HG03135 (cell line): ENCODE data around the gene PAIP1.
"Not testable (repeated sequence)": the region's sequence is repeated elsewhere in the genome, so short reads cannot be mapped to it uniquely, and the experiment has no call there.

Source experiments
- ATAC-seq: cut with Tn5 transposase; IDR thresholded peaks from one replicate; pipeline ENCODE4 v1.9.1; 2021; ENCODE audit warnings: mild to moderate bottlenecking, moderate library complexity; ENCODE audit not compliant: unreplicated experiment

The PAIP1 gene, protein sequence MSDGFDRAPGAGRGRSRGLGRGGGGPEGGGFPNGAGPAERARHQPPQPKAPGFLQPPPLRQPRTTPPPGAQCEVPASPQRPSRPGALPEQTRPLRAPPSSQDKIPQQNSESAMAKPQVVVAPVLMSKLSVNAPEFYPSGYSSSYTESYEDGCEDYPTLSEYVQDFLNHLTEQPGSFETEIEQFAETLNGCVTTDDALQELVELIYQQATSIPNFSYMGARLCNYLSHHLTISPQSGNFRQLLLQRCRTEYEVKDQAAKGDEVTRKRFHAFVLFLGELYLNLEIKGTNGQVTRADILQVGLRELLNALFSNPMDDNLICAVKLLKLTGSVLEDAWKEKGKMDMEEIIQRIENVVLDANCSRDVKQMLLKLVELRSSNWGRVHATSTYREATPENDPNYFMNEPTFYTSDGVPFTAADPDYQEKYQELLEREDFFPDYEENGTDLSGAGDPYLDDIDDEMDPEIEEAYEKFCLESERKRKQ

DNA sequence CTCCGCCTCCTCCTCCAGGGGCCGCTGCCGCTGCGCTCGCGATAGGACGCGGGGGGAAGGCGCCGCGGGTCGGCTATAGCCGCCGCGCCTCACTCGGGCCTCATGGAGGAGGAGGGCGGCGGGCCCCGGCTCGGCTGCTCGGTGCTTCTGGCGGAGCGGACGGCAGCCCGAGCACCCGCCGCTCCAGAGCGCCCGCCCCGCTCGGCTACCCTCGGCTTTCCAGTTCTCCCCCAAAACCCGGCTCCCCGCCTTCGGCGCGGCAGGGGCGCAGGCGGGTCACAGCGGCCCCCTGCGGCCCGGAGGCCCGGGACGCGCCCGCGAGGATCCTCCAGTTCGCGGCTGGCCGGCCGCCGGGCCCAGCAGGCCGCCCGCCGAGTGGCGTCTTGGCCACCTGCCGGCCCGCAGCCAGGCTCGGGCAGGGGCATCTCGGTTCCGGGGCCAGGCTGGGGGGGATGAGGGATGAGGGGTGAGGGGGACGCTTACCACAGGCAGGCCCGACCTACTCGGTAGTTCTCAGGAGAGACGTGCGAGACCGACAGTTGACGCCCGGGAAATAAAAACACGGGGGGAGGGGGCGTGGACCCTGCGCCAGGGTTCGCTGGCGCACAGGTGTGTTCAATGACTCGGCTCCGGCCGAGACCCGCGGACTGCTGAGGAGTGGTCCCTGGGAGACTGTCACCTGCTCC, at the start of gene PAIP1:
TSS of gene PAIP1 (minus strand) at position 221 of the 686 bp plus-strand sequence. CDS start 231 bp downstream, outside the sequence.
- ATAC-seq: peak; percentile 93

DNA sequence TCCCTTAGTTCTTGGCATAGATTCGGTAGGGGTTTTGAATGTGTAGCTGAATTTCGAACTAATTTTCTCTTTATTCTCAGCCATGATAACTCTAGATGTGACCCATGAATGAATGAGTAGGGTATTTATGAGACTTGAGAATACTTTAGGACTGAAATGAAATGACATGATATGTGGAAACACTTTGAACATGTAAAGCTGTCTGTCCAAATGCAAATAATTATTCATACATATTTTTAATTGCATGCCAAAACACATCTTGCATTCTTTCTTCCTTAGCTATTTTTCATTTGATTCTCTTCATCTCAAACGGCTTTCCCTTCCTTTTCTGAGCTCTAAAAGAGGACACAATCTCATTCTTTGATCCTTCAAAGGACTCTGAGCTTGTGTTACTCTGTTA, 49.5 kb upstream of the PAIP1 start:
- no peak for ATAC-seq

DNA sequence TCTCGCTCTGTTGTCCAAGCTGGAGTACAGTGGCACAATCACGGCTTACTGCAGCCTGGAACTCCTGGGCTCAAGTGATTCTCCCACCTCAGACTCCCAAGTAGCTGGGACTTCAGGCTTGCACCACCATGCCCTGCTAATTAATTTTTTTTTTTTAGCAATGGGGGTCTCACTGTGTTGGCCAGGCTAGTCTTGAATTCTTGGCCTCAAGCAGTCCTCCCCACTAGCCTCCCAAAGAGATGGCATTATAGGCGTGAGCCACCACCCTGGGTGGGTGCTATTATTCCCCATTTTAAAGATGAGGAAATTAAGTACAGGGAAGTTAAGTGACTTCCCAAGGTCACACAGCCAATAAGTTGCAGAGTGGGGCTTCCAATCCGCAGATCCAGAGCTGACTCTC, 47.8 kb upstream of the PAIP1 start:
- ATAC-seq: no peak

GRCh38 chr5:43603344-43604217, 46.7 kb upstream of the PAIP1 start:
- peak; percentile 39 for ATAC-seq

DNA sequence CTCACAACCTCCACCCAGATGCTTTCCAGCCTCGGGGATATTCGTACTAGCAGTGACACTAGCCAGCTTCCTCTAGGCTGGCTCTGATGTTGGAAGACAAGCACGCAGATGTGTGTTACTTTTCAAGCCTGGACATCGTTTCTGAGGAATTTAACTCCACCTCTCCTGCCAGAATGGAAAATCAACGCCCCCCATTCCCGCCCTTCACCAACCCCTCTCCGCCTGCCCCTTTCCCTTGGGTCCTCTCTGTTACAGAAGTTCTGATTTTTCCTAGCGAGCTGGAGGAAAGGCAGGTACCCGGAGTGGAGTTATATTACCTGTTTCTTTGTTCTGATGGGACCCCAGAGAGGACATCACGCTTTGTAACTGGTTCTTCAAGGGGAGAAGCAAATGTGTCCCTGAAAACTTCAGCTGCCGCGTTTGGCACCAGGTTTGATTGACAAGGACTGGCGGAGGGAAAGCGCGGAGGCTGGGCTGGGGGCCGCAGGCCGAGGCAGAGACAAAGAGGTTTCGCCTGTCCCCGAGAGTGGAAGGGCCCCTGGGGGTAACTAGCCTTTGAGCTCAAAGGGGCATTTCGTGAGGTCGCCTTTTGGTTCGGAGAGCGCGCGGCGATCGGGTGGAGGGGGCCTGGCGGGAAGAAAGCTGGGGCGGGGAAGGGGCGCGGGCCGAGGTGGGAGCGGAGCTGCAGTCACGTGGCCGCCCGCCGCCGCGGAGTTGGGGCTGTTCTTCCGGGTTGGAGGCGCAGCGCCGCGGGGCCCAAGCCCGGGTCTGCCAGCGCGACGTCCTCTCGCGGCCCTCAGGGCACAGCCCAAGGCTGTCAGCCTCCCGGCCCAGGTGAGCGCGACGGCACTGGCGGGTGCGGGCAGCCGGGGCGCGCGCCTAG, 45.8 kb upstream of the PAIP1 start, which contains the start of gene NNT:
TSS of gene NNT (plus strand) at position 720 of the 883 bp plus-strand sequence. CDS start 6,016 bp downstream, outside the sequence.
- ATAC-seq: peak; percentile 79

- no peak for ATAC-seq
Observed at GRCh38 chr5:43601454-43602260, 44.8 kb upstream of the PAIP1 start.

DNA sequence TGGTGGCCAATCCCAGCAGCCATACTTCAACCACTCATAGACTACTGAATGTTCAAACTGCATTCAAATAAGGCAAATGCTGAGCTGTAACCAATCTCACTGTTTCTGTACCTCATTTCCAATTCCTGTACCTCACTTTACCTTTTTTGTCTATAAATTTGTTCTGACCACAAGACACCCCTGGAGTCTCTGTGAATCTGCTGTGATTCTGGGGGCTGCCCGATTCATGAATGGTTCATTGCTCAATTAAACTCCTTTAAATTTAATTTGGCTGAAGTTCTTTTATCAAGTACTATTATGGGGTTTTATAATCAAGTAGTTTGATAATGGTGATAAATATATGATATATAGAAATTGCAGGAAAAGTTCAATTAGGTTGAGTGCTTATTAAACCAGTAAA, 42.0 kb upstream of the PAIP1 start:
- not testable (repeated sequence) for ATAC-seq

DNA sequence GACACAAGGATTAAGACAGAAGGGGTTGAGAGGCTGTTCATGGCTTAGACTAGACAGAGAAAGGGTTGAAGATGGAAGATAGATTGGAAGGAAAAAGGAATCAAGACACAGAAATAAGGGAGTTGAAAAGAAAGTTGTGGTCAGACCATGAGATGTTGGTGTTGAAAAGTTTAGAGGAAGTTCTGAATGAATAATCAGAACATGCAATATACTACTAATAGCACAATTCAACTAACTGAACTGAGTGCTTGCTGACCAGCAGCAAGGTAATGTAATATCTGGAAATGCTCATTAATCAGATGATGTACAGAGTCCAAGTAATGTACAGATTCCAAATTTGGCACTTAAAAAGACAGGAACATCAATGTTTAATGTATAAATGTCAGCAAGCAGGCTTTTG, 35.5 kb upstream of the PAIP1 start:
- ATAC-seq: no peak

DNA sequence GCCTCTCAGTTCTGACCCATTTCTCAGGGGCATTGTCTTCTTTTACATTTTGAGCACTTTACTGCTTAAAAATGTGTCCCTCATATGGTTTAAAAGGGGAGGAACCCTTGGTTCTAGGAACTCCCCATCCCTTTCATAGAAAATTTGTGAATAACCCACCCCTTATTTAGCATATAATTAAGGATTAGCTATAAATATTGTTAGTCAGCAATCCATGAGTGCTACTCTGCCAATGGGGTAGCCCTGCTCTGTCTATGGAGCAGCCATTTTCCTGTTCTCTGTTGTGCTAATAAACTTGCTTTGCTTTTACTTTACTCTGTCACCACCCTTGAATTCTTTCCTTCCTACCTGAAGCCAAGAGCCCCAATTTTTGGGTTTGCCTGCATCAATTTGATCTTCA, 33.8 kb upstream of the PAIP1 start:
- ATAC-seq: no peak

GRCh38 chr5:43589310-43589709, 32.4 kb upstream of the PAIP1 start:
- no peak for ATAC-seq

DNA sequence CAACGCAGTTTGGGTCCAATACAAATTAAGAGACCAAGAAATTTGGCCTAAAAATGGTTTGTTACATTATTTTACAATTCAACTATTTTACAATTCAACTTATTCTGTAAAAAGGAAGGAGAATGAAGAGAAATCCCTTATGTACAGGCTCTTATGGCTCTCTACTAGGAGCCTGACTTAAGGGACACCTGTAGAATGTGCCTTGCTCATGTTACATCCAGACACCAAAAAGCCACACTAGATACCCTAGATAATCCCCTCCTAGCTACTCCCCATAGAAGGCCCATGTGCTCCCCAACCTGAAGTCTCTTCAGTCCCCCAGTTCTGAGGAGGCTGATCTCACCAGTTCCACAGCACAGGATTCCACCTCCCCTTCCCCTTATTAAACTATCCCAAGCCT, 32.0 kb upstream of the PAIP1 start:
- no peak for ATAC-seq

DNA sequence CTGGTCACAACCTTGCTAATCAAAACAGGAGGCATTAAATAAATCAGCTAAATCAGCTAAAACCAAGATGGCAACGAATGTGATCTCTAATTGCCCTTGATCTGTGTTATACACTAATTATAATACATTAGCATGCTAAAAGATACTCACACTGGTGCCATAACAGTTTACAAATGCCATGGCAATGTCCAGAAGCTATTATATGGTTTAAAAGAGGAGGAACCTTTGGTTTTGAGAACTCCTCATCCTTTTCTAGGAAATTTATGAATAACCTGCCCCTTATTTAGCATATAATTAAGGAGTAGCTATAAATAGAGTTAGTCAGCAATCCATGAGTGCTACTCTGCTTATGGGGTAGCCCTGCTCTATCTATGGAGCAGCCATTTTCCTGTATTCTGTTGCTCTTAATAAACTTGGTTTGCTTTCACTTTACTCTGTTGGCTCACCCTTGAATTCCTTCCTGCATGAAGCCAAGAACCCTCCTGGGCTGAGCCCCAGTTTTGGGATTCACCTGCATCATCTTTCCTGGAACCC, 27.4 kb upstream of the PAIP1 start:
- no peak for ATAC-seq

DNA sequence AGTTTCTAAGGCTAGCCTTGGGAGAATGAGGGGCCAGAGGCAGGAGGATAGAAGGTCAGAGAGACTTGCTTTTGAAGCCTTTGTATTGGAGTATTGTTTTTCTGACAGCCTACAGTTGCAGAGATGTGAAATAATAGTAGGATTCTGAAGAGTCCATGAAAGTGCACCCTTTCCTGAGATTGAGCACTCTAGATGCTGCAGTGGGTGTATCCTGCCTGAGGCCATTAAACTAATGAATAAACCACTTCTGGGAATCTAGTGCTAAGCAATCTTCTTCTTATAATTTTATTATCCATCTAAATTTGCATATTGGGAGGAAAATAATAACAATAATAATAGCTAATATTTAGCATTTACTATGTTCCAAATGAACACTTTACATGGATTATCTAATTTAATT, 26.8 kb upstream of the PAIP1 start:
- no peak for ATAC-seq

DNA sequence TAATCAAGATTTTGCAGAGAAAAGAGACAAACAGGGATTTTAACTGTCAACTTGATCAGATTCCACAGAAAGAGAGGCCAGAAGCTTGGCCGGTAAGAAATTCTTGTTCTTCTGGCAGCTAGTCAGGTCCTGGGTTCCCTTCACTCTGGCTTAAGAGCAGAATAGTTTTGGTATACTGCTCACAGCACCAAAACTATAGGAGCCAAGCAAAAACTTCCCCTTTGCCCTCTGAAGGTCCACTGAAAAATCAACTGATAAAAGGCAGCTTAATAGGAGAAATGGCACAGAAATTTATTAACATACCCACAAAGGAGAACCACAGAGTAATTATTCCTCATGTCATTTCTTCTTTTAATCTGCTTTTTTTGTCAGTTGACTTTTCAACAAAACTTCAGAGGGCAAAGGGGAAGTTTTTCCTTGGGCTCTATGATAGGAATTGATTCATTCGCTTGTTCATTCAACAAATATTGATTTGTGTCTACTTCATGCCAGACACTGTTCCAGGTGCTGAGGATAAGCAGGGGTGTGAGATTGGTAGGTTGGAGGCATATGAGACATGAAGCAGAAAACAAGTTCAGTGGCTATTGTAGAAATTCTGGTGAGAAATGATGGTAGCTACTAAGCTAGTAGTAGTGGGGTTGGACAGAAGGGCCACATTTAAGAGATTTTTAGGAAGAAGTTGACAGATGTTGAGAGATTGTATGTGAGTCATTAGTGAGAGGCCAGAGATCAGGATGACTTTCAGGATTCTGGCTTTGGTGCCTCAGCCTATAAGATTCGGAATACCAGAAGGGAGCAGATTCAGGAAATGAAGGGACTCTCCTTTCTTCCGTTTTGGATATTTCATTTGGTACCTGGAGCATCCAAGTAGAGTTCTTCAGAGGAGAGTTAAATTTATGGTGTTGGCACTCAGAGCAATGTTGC, 25.5 kb upstream of the PAIP1 start:
- no peak for ATAC-seq

DNA sequence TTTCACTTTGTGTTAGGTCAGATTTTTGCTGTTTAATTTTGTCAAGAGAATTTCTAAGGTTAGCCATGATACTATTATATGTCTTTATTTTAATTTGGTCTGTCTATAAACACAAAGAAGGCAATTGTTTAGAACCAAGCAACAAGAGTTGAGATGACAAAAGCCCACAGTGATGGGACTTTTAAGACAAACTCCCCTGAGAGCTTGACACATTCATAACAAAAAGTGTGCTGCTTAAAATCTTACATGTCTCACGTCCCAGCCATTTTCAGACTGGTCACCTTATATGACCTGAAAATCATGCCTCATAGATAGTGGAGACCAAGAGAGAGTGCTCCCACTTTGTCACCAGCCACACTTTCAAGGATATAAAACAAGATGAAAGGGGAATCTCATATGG, 24.5 kb upstream of the PAIP1 start:
- ATAC-seq: no peak

GRCh38 chr5:43580402-43581210, 23.7 kb upstream of the PAIP1 start:
- not testable (repeated sequence) for ATAC-seq

DNA sequence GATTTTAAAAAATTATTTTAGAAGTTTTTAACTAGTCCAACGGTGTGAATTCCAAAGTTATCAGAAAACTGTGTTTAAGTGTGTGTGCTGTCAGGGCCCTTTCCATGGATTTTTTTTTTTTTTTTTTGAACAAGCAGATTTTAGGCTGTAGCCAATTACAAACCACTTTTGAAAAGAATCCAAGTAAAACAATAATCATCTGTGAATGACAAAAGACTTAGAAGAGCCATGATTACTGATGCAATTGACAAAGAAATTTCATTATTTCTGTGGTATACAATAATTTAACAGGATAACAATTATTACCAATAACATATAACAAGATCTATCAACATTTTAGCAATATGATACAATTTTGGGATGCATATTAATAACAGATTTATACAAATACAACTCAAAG, 16.2 kb upstream of the PAIP1 start:
- ATAC-seq: no peak
